HG03139 (cell line): ENCODE measurements around the gene DOK5.

Experiments used
- ATAC-seq: cut with Tn5 transposase; IDR thresholded peaks from one replicate; pipeline ENCODE4 v1.9.1; 2021; ENCODE audit not compliant: unreplicated experiment

DOK5 gene

DNA sequence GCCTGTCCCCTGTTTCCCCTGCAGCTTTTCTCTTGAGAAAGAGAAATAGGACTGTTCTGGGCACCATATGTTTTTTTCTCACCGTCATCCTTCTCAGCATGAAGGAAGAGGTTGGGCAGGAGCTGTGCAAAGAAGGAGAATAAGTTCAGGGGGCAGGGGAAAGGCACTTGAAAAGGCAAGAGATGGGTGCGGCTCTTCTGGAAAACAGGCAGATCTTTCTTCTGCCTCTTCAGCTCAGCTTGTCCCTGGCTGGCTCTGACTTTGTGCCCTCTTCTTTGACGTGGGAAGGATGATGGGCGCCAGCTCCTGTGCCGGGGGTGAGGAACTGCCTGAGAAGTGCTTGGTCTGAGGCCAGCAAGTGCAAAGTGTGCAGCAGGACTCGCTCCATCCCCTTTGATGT is 206.5 kb downstream of the DOK5 start:
- no peak for ATAC-seq

DNA sequence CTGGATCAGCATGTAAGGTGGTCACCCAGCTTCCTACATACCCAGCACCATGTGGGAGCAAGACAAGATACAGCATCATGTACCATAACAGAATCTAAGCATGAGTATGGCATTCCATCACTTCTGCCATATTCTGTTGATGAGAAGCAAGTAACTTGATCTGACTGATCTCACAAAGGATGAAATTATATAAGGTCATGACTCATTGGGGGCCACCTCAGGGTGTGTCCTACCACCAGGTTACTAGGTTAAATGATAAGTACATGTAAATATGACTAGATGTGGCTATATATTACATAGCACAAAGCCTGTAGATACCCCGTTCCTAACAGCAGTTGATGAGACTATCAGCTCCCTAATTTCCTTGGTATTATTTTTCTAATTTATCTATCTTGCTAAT is 213.1 kb downstream of the DOK5 start:
- no peak for ATAC-seq

DNA sequence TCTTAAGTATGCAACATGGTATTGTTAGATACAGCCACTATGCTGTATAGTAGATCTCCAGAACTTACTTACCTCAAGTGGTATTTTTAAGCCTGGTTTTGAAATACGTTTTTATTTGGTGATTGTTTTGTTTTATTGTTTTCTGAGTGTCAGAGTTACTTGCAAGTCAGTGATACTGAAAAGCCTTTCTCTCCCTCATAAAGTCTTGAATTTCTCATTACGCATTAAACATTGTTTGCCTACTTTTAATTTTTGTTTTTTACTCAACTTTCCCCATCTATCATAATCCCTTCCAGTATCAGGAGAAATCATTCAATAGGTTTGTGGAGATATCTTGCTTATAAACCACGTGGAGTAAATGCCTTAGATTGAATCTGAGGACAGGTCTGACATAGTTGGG is 214.9 kb downstream of the DOK5 start:
- no peak for ATAC-seq

DNA sequence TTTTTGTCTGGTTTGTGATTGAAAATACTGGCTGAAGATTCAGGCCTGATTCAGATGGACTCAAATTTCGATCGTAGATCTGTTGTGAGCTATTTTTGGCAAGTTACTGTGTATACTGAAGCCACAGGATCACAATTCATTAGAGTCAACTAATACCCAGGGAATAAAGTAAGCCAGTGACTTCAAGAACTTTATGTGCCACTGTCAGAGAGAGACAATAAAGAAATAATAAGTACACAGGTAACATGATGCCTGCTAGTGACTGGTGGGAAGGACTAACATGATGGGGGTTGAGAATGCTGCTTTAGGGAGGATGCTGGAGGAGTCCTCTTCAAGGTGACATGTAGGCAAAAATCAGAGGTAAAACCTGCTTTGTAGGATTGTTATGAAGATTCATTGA is 215.9 kb downstream of the DOK5 start:
- no peak for ATAC-seq

DNA sequence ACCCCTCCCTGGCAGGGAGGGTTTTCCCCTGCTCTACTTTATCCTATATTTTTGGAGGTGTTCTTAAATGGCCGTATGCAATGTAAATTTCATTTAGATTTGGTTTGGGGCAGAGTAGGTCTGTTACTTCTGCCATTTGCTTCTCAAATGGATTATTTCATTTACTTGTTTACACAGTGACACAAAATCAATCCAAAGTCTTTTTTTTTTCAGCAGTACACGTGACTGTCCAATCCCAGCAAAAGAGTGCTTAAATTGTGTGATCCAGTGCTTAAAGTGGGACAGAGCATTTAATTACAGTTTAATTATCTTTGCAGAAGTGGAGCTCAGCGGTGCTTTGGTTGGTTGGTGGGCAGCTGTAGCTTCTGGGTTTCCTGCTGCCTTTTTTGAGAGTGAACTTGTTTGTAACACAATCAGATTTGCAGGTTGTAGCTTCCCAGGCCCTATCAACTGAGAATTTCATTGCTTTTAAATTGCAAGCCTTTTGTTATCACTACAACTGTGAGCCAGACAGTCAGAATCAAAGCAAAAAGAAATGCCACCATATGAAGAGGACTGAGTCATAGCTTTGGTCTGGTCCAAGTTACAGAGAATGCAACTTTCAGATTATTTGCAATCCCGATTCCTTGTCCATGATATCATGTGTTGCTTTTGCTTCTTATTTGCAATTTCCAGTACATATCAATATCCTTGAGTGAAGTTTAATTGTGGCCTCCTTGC is 216.9 kb downstream of the DOK5 start:
- no peak for ATAC-seq

DNA sequence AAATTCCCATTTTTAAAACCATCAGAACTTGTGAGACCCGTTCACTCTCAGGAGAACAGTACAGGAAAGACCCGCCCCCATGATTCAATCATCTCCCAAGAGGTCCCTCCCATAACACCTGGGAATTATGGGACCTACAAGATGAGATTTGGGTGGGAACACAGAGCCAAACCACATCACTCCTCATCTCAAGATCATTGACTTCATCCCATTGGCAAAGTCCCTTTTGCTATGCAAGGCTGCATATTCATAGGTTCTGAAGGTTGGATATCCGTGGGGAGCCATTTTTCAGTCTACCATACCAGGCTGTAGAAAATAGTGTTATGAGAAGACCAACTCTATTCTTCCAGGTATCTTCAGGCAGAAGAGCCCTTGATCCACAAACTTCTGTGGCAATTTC is 219.1 kb downstream of the DOK5 start:
- ATAC-seq, result no peak

DNA sequence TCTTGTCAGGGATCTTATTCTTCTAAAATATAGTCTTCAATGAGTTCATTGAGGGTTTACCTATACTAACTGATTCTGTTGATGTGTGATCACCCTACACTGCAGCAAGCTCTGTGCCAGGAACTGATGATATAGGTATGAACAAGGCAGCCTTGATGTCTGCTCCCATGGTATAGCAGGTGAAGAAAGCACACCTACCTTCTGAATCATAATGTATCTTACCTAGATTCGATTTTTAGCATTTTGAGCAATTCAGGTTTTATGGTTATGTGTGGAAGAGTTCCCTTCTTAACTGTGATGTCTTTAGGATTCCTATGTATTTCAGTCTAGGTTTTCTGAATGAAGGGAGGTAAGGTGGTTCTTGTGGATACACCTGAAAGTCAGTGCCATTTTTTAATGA is 223.0 kb downstream of the DOK5 start:
- ATAC-seq, result no peak
